ENCODE results near the gene COA1. TPM values are rescaled to one million over a fixed set of nuclear protein-coding genes. Genes with fewer than 3 reads are reported as not detected.

Gene COA1
- total RNA-seq, 4 donors from 2014 or later = 35.3 to 775 (median 40.0) TPM

- 49% methylated on average over 10 of the region's 10 CpGs for WGBS
- H3K36me3 ChIP-seq = no peaks in the 10 kb centered on the region
- no peaks in the 10 kb centered on the region for H3K9me3 ChIP-seq
- TF ChIP-seq EP300 (IDR thresholded peaks at IDR 0.05) = no peak
- TF ChIP-seq POLR2AphosphoS5 (IDR thresholded peaks at IDR 0.05) = no peak
- TF ChIP-seq POLR2A (IDR thresholded peaks at IDR 0.05) = no peak
- TF ChIP-seq CTCF (IDR thresholded peaks at IDR 0.05) = no peak
- H3K4me1 ChIP-seq = peaks cover 32% of the 10 kb centered on the region
- H3K27ac ChIP-seq = peak overlapping the region; percentile 38
- no peaks in the 10 kb centered on the region for H3K27me3 ChIP-seq
- no peak overlapping the region for H3K4me3 ChIP-seq
- DNase-seq (ENCODE audit: low spot score in 2 of 2) = no peak
Measured at GRCh38 chr7:43764807-43765491, 35.6 kb upstream of the COA1 start.

- no peaks in the 10 kb centered on the region for H3K9me3 ChIP-seq
- no peaks in the 10 kb centered on the region for H3K27me3 ChIP-seq
- H3K36me3 ChIP-seq = no peaks in the 10 kb centered on the region
- TF ChIP-seq POLR2AphosphoS5 (IDR thresholded peaks at IDR 0.05) (no peak), CTCF (IDR thresholded peaks at IDR 0.05) (no peak), EP300 (IDR thresholded peaks at IDR 0.05) (no peak), POLR2A (IDR thresholded peaks at IDR 0.05) (no peak)
- no peak overlapping the region for H3K4me3 ChIP-seq
- 49% methylated on average over 9 of the region's 9 CpGs for WGBS
- no peak for DNase-seq (ENCODE audit: low spot score in 2 of 2)
- peak overlapping the region; percentile 38 for H3K27ac ChIP-seq
- H3K4me1 ChIP-seq = peaks cover 38% of the 10 kb centered on the region
Measured at GRCh38 chr7:43764039-43764761, 34.9 kb upstream of the COA1 start.

- H3K9me3 ChIP-seq = no peaks in the 10 kb centered on the region
- no peak for DNase-seq (ENCODE audit: low spot score in 2 of 2)
- H3K27me3 ChIP-seq = no peaks in the 10 kb centered on the region
- H3K27ac ChIP-seq = no peak overlapping the region
- peaks cover 36% of the 10 kb centered on the region for H3K4me1 ChIP-seq
- H3K4me3 ChIP-seq = no peak overlapping the region
- no peak for TF ChIP-seq POLR2A (IDR thresholded peaks at IDR 0.05)
- 85% methylated on average over 3 of the region's 3 CpGs for WGBS
- no peaks in the 10 kb centered on the region for H3K36me3 ChIP-seq
Measured at GRCh38 chr7:43763183-43763582, 33.9 kb upstream of the COA1 start.

GRCh38 chr7:43761938-43762692 is 32.8 kb upstream of the COA1 start:
- TF ChIP-seq POLR2AphosphoS5 (IDR thresholded peaks at IDR 0.05) (no peak), POLR2A (IDR thresholded peaks at IDR 0.05) (no peak), EP300 (IDR thresholded peaks at IDR 0.05) (no peak), CTCF (IDR thresholded peaks at IDR 0.05) (no peak)
- DNase-seq (ENCODE audit: low spot score in 2 of 2) = no peak
- 65% methylated on average over 5 of the region's 5 CpGs for whole genome bisulfite sequencing
- peaks cover 42% of the 10 kb centered on the region for H3K4me1 ChIP-seq
- no peaks in the 10 kb centered on the region for H3K36me3 ChIP-seq
- no peaks in the 10 kb centered on the region for H3K9me3 ChIP-seq
- H3K4me3 ChIP-seq = no peak overlapping the region
- H3K27me3 ChIP-seq = no peaks in the 10 kb centered on the region
- no peak overlapping the region for H3K27ac ChIP-seq

- Histone ChIP-seq H3K4me3 (no peak overlapping the region), H3K4me1 (peaks cover 42% of the 10 kb centered on the region), H3K27me3 (no peaks in the 10 kb centered on the region), H3K9me3 (no peaks in the 10 kb centered on the region), H3K27ac (no peak overlapping the region), H3K36me3 (no peaks in the 10 kb centered on the region)
- WGBS = 93% methylated on average over 1 of the region's 1 CpG
- TF ChIP-seq POLR2A (IDR thresholded peaks at IDR 0.05) = no peak
- TF ChIP-seq CTCF (IDR thresholded peaks at IDR 0.05) = no peak
- no peak for TF ChIP-seq EP300 (IDR thresholded peaks at IDR 0.05)
- TF ChIP-seq POLR2AphosphoS5 (IDR thresholded peaks at IDR 0.05) = no peak
- no peak for DNase-seq (ENCODE audit: low spot score in 2 of 2)
Measured at GRCh38 chr7:43761382-43761781, 32.1 kb upstream of the COA1 start.
